Measurements from ENCODE around the gene HOMER3. TPM values are rescaled to one million over a fixed set of nuclear protein-coding genes. Genes with fewer than 3 reads are reported as not detected.

Gene HOMER3
- total and polyA plus RNA-seq, 2 experiments from 2014 or later = 28.9 to 53.4 TPM

GRCh38 chr19:18879579-18880373 is 61.2 kb downstream of the HOMER3 start:
- TF ChIP-seq EZH2phosphoT487 (IDR thresholded peaks at IDR 0.05; ENCODE audit: low read depth, severe bottlenecking, unreplicated experiment) = no peak
- TF ChIP-seq, protein P1, sequence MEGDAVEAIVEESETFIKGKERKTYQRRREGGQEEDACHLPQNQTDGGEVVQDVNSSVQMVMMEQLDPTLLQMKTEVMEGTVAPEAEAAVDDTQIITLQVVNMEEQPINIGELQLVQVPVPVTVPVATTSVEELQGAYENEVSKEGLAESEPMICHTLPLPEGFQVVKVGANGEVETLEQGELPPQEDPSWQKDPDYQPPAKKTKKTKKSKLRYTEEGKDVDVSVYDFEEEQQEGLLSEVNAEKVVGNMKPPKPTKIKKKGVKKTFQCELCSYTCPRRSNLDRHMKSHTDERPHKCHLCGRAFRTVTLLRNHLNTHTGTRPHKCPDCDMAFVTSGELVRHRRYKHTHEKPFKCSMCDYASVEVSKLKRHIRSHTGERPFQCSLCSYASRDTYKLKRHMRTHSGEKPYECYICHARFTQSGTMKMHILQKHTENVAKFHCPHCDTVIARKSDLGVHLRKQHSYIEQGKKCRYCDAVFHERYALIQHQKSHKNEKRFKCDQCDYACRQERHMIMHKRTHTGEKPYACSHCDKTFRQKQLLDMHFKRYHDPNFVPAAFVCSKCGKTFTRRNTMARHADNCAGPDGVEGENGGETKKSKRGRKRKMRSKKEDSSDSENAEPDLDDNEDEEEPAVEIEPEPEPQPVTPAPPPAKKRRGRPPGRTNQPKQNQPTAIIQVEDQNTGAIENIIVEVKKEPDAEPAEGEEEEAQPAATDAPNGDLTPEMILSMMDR (IDR thresholded peaks at IDR 0.05; ENCODE audit: poor library complexity) = no peak
- TF ChIP-seq EZH2 (IDR thresholded peaks at IDR 0.05; ENCODE audit: borderline replicate concordance) = no peak
- Histone ChIP-seq H3K27me3 (no peaks in the 10 kb centered on the region), H3K4me1 (ENCODE audit: insufficient read depth) (no peaks in the 10 kb centered on the region), H3K27ac (no peak overlapping the region), H4K20me1 (ENCODE audit: insufficient read depth, poor library complexity, severe bottlenecking) (no peaks in the 10 kb centered on the region), H3K9me3 (ENCODE audit: low read depth) (no peaks in the 10 kb centered on the region), H3K36me3 (replicated peaks; ENCODE audit: insufficient read depth, low read depth) (no peaks in the 10 kb centered on the region), H2AFZ (no peak overlapping the region), H3K79me2 (no peaks in the 10 kb centered on the region), H3K4me2 (no peak overlapping the region), H3K4me3 (no peak overlapping the region), H3K9me2 (replicated peaks; ENCODE audit: insufficient read depth) (no peaks in the 10 kb centered on the region)
- no peak for DNase-seq (ENCODE audit: low spot score)
- 100% methylated on average over 5 of the region's 13 CpGs for WGBS (ENCODE audit: low lambda C conversion rate, missing lambda C conversion rate)

Other genes starting within 250 kb of the HOMER3 start
- gene COMP, start 149.9 kb downstream of the HOMER3 start, total RNA-seq = 2.8 and 3.0 TPM in 2 replicates
- gene COMP, start 149.9 kb downstream of the HOMER3 start, polyA plus RNA-seq = 12.5 and 16.3 TPM in 2 replicates
- gene UPF1, start 109.3 kb downstream of the HOMER3 start, total RNA-seq = 24.5 and 47.2 TPM in 2 replicates
- 22.2 and 27.0 TPM in 2 replicates for gene UPF1, start 109.3 kb downstream of the HOMER3 start, polyA plus RNA-seq
- gene CERS1, start 45.1 kb downstream of the HOMER3 start, total RNA-seq = 3.0 and 5.3 TPM in 2 replicates
- 4.9 and 5.7 TPM in 2 replicates for gene CERS1, start 45.1 kb downstream of the HOMER3 start, polyA plus RNA-seq
- gene COPE, start 21.8 kb downstream of the HOMER3 start, total RNA-seq = 222 and 228 TPM in 2 replicates
- 397 and 413 TPM in 2 replicates for gene COPE, start 21.8 kb downstream of the HOMER3 start, polyA plus RNA-seq
- gene DDX49, start 21.5 kb downstream of the HOMER3 start, total RNA-seq = 45.8 and 46.0 TPM in 2 replicates
- gene DDX49, start 21.5 kb downstream of the HOMER3 start, polyA plus RNA-seq = 57.8 and 61.3 TPM in 2 replicates
- 35.6 and 36.4 TPM in 2 replicates for gene SUGP2, start 92.3 kb upstream of the HOMER3 start, total RNA-seq
- gene SUGP2, start 92.3 kb upstream of the HOMER3 start, polyA plus RNA-seq = 51.0 and 57.5 TPM in 2 replicates
- 26.4 and 29.7 TPM in 2 replicates for gene ARMC6, start 92.4 kb upstream of the HOMER3 start, total RNA-seq
- 25.8 and 30.8 TPM in 2 replicates for gene ARMC6, start 92.4 kb upstream of the HOMER3 start, polyA plus RNA-seq
- 11.5 and 13.8 TPM in 2 replicates for gene SLC25A42, start 122.8 kb upstream of the HOMER3 start, total RNA-seq
- gene SLC25A42, start 122.8 kb upstream of the HOMER3 start, polyA plus RNA-seq = 21.3 and 23.2 TPM in 2 replicates
- 19.6 and 22.1 TPM in 2 replicates for gene TMEM161A, start 197.3 kb upstream of the HOMER3 start, total RNA-seq
- 48.5 and 51.3 TPM in 2 replicates for gene TMEM161A, start 197.3 kb upstream of the HOMER3 start, polyA plus RNA-seq
- gene MEF2B, start 229.0 kb upstream of the HOMER3 start, total RNA-seq = 0.32 and 0.70 TPM in 2 replicates
- 2.6 and 3.7 TPM in 2 replicates for gene MEF2B, start 229.0 kb upstream of the HOMER3 start, polyA plus RNA-seq

Measured in hepatocyte (in vitro differentiated cells).